Adrenal gland (tissue), 12 donors: ENCODE results near the gene OR2B6. TPM values are rescaled to one million over a fixed set of nuclear protein-coding genes. Genes with fewer than 3 reads are reported as not detected.
"Not testable (repeated sequence)": the region's sequence is repeated elsewhere in the genome, so short reads cannot be mapped to it uniquely, and the experiment has no call there.

ENCODE experiments used
- DNase-seq, 7 donors: peaks; one replicate each; pipeline ENCODE4 v3.0.0-alpha.2; 2019 to 2020
- H3K27ac ChIP-seq, 5 donors: fragments of 200-600 bp; sonication (generic) in 4 of 5; 1 replicate in 3 of 5; 2 replicates in 2 of 5; pipeline versions ENCODE4 v1.5.1 to v1.8.0; 2016 to 2020; ENCODE audit warnings: mild to moderate bottlenecking in 1 of 5
- H3K27me3 ChIP-seq: fragments of 200-600 bp; 2 replicates; pipeline ENCODE4 v1.8.0; 2021
- H3K36me3 ChIP-seq, 2 donors: fragments of 200-600 bp; replicated peaks in 1 of 2; 1 replicate in 1 of 2; 2 replicates in 1 of 2; pipeline versions ENCODE4 v1.5.1 to v1.8.0; 2018 to 2022
- H3K4me1 ChIP-seq, 2 donors: fragments of 200-600 bp; replicated peaks in 1 of 2; 1 replicate in 1 of 2; 2 replicates in 1 of 2; pipeline versions ENCODE4 v1.5.1 to v1.8.0; 2018 to 2021
- H3K4me3 ChIP-seq, 4 donors: fragments of 200-600 bp; sonication (generic) in 3 of 4; one replicate each; pipeline ENCODE4 v1.5.1; 2016 to 2018
- H3K9me3 ChIP-seq, 3 donors: fragments of 200-600 bp; sonication (generic) in 1 of 3; replicated peaks in 1 of 3; 1 replicate in 2 of 3; 2 replicates in 1 of 3; pipeline versions ENCODE4 v1.5.1 to v1.8.0; 2016 to 2021
- POLR2A ChIP-seq, 2 donors: fragments of 450-650 bp; IDR thresholded peaks; one replicate each; pipeline ENCODE4 v1.6.1; 2017; ENCODE audit warnings: antibody characterized with exemption in 2 of 2, mild to moderate bottlenecking in 2 of 2, moderate library complexity in 1 of 2
- WGBS, 4 donors: extraction: QIAGEN DNeasy Blood & Tissue Kit in 2 of 4; methylation state at CpG; one replicate each; pipeline versions ENCODE4 v1.1.5 to v1.1.7; 2013 to 2017; 5-methylcytosine and 5-hydroxymethylcytosine counted together
- intact Hi-C, 2 donors: fragments of 100-400 bp; cut with DNase I; formaldehyde crosslinking; loops; one replicate each; pipeline versions ENCODE4 v1.14.1 to v1.15.0; 2022 to 2023
- polyA plus RNA-seq, 3 donors: library from polyadenylated mRNA; stranded (reverse); fragments of 200-250 nt in 2 of 3; fragments of 350-450 nt in 1 of 3; fragmentation: Illumina TruSeq in 1 of 3; extraction: RNeasy Lipid Tissue Mini Kit (QIAGEN cat#74804) in 1 of 3; gene quantifications; one replicate each; pipeline ENCODE4 v1.2.3, GENCODE V29; 2013 to 2014
- total RNA-seq, 9 donors: library from RNA; depleted of rRNA in 4 of 9; stranded (reverse); fragments of >200 nt in 4 of 9; fragments of 120-200 nt in 1 of 9; fragmentation: NEBNext Ultra II Directional in 1 of 9; extraction: Animal tissue kit (Norgen Biotek cat#: 25700) in 1 of 9; gene quantifications; one replicate each; pipeline versions ENCODE4 v1.1.0 to v1.2.4, GENCODE V29; 2013 to 2023
- TF ChIP-seq, protein P1 (sequence below), 6 experiments: fragments of 450-650 bp in 4 of 6; fragments of 200-600 bp in 2 of 6; sonication (generic) in 1 of 6; IDR thresholded peaks; 1 replicate in 5 of 6; 2 replicates in 1 of 6; pipeline versions ENCODE4 v1.5.1 to v1.8.0; 2016 to 2021; ENCODE audit warnings: antibody characterized with exemption in 6 of 6, mild to moderate bottlenecking in 2 of 6, moderate library complexity in 1 of 6
- donor health status: healthy with polysubstance abuse.
- donor health status: Bipolar disorder and iron deficiency.
- donor health status: DM: yes; HTN: yes; CAD: no.
- donor health status: DM: no; HTN: no; CAD: no.
- donor health status: DM: no; HTN: no; CAD: no.
- donor health status: DM: yes; HTN: yes; CAD: no.

The OR2B6 gene
- total and polyA plus RNA-seq, 12 donors, result 0.22 TPM; not detected in 11

DNA sequence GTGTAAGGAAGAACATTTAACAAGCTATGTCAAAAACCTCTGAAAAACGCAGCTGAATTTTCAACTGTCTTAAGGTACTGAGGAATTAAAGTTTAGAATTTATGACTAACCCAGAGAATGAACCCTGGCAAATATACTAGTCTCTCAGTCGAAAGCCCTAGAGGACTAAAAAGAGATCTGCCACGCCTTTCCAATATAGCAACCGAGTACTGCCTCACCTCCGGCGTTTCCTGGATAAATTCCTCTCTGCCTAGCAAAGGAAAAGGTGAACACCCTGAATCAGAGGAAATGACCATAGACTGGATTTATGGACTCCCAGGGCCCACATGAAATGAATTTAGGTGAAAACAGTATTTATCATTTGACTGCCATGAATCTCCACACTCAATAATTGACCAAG is 32.9 kb upstream of the OR2B6 start:
- 74 to 91% (median 78%) methylated on average over 6 of the region's 6 CpGs for WGBS, 4 donors
- no peaks in the 10 kb centered on the region for H3K36me3 ChIP-seq
- H3K4me3 ChIP-seq, result no peak overlapping the region
- intact Hi-C loops, result no loop called here
- H3K27ac ChIP-seq, result no peak overlapping the region
- TF ChIP-seq, protein P1, sequence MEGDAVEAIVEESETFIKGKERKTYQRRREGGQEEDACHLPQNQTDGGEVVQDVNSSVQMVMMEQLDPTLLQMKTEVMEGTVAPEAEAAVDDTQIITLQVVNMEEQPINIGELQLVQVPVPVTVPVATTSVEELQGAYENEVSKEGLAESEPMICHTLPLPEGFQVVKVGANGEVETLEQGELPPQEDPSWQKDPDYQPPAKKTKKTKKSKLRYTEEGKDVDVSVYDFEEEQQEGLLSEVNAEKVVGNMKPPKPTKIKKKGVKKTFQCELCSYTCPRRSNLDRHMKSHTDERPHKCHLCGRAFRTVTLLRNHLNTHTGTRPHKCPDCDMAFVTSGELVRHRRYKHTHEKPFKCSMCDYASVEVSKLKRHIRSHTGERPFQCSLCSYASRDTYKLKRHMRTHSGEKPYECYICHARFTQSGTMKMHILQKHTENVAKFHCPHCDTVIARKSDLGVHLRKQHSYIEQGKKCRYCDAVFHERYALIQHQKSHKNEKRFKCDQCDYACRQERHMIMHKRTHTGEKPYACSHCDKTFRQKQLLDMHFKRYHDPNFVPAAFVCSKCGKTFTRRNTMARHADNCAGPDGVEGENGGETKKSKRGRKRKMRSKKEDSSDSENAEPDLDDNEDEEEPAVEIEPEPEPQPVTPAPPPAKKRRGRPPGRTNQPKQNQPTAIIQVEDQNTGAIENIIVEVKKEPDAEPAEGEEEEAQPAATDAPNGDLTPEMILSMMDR (IDR thresholded peaks at IDR 0.05), result no peak
- no peak for TF ChIP-seq POLR2A (IDR thresholded peaks at IDR 0.05)
- no peak for DNase-seq
- H3K27me3 ChIP-seq, result no peaks in the 10 kb centered on the region
- H3K4me1 ChIP-seq, result no peaks in the 10 kb centered on the region
- H3K9me3 ChIP-seq, result no peaks in the 10 kb centered on the region

DNA sequence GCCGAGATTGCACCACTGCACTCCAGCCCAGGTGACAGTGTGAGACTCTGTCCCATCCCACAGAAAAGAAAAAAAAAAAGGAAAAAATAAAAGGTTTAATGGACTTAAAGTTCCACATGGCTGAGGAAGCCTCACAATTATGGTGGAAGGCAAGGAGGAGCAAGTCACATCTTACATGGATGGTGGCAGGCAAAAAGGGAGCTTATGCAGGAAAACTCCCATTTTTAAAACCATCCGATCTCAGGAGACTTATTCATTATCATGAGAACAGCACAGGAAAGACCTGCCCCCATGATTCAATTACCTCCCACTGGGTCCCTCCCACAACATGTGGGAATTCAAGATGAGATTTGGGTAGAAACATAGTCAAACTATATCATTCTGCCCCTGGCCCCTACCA is 29.0 kb upstream of the OR2B6 start:
- H3K4me1 ChIP-seq, H3K9me3 ChIP-seq, intact Hi-C loops, DNase-seq, H3K27me3 ChIP-seq, H3K36me3 ChIP-seq, H3K4me3 ChIP-seq, H3K27ac ChIP-seq: not testable (repeated sequence)
- 87 to 93% (median 89%) methylated on average over 2 of the region's 2 CpGs for WGBS, 4 donors

DNA sequence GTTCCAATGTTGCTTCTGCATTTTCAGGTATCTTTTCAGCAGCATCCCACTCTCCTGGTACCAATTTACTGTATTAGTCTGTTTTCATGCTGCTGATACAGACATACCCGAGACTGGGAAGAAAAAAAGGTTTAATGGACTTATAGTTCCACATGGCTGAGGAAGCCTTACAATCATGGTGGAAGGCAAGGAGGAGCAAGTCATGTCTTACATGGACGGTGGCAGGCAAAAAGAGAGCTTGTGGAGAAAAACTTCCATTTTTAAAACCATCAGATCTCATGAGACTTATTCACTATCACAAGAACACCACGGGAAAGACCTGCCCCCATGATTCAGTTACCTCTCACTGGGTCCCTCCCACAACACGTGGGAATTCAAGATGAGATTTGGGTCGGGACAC is 27.1 kb upstream of the OR2B6 start:
- intact Hi-C loops, H3K36me3 ChIP-seq, H3K4me1 ChIP-seq, H3K27me3 ChIP-seq, DNase-seq, H3K27ac ChIP-seq, H3K4me3 ChIP-seq, H3K9me3 ChIP-seq: not testable (repeated sequence)
- 72 to 79% (median 74%) methylated on average over 5 of the region's 5 CpGs for WGBS, 4 donors

DNA sequence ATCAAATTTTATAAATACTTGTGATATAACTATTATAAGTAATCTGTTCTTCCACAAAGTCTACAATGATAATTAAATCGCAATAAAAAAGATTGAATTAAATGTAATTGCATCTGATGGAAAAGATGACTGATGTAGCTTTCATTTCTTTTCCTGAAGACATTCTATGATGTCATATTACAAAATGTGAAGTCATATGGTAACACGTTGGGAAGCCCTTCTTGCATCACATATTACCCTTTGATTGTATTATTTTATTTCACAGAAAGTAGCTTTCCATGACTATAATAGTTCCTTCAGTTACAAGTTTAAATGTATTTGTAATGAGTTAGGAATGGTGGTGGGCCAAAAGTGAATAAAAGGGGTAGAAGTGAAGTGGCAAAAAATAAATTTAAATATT is 25.8 kb upstream of the OR2B6 start:
- no peaks in the 10 kb centered on the region for H3K36me3 ChIP-seq
- H3K4me3 ChIP-seq, result no peak overlapping the region
- no peak overlapping the region for H3K27ac ChIP-seq
- H3K27me3 ChIP-seq, result no peaks in the 10 kb centered on the region
- intact Hi-C loops, result no loop called here
- no peak for DNase-seq
- TF ChIP-seq POLR2A (IDR thresholded peaks at IDR 0.05), result no peak
- TF ChIP-seq, protein P1 (IDR thresholded peaks at IDR 0.05), result no peak
- no peaks in the 10 kb centered on the region for H3K4me1 ChIP-seq
- 70 to 84% (median 71%) methylated on average over 2 of the region's 2 CpGs for WGBS, 4 donors
- no peaks in the 10 kb centered on the region for H3K9me3 ChIP-seq

DNA sequence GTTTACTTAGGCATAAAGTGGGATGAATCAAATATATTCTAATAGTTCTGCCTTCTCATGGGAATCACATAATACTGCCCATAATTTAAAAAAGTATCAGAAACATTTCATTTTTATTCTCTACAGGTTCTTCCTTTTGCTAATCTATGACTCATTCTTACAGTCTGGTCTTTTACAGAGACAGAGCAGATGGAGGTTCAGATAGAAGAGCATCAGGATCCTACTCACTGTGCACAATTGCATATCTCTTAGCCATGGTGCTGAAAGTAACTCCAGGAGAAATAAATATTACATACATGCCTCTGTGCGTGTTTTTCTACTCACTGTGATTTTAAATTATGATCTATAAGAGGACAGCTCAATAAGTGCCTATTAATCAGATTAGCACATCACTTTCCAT is 16.3 kb upstream of the OR2B6 start:
- no peaks in the 10 kb centered on the region for H3K27me3 ChIP-seq
- H3K4me3 ChIP-seq, result no peak overlapping the region
- no peak for TF ChIP-seq POLR2A (IDR thresholded peaks at IDR 0.05)
- TF ChIP-seq, protein P1 (IDR thresholded peaks at IDR 0.05), result no peak
- 43 to 50% (median 47%) methylated on average over 1 of the region's 1 CpG for WGBS, 4 donors
- no peaks in the 10 kb centered on the region for H3K9me3 ChIP-seq
- H3K27ac ChIP-seq, result no peak overlapping the region
- H3K36me3 ChIP-seq, result no peaks in the 10 kb centered on the region
- intact Hi-C loops, result no loop called here
- DNase-seq, result no peak
- no peaks in the 10 kb centered on the region for H3K4me1 ChIP-seq

DNA sequence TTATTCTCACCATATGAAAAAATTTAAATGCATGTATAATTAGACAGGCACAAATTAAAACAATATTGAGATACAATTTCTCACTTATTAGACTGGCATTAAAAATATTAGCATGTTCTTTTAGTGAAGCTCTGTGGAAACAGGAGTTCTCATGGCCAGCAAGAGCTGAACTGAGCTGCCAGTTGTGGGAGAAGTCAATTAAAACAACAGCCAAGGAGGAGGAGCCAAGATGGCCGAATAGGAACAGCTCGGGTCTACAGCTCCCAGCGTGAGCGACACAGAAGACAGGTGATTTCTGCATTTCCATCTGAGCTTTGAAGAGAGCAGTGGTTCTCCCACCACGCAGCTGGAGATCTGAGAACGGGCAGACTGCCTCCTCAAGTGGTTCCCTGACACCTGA is 14.0 kb upstream of the OR2B6 start:
- H3K36me3 ChIP-seq, DNase-seq, H3K9me3 ChIP-seq, H3K4me1 ChIP-seq, H3K27ac ChIP-seq, intact Hi-C loops, H3K4me3 ChIP-seq, H3K27me3 ChIP-seq: not testable (repeated sequence)
- WGBS, 4 donors, result 26 to 47% (median 35%) methylated on average over 4 to 6 of the region's 6 CpGs
